Nephron progenitor cell (in vitro differentiated cells): Measurements from ENCODE around the gene WNT2.

Experiments
- DNase-seq: peaks from one replicate; pipeline ENCODE4 v3.0.0; 2021
- H3K27ac Mint-ChIP-seq: 2 replicates; pipeline ENCODE4 v1.8.0; 2021; ENCODE audit warnings: mild to moderate bottlenecking, moderate library complexity, mixed read lengths
- H3K27me3 Mint-ChIP-seq: 2 replicates; pipeline ENCODE4 v1.8.0; 2021; ENCODE audit warnings: mild to moderate bottlenecking, low read depth, mixed read lengths; ENCODE audit not compliant: poor library complexity
- H3K36me3 Mint-ChIP-seq: 2 replicates; pipeline ENCODE4 v1.8.0; 2021; ENCODE audit warnings: low read depth, mixed read lengths
- H3K4me1 Mint-ChIP-seq: 2 replicates; pipeline ENCODE4 v1.8.0; 2021; ENCODE audit warnings: mixed read lengths
- H3K4me3 Mint-ChIP-seq: 2 replicates; pipeline ENCODE4 v1.8.0; 2021; ENCODE audit warnings: mild to moderate bottlenecking, moderate library complexity, mixed read lengths
- H3K9me3 Mint-ChIP-seq: 2 replicates; pipeline ENCODE4 v1.8.0; 2021; ENCODE audit warnings: mild to moderate bottlenecking, moderate library complexity, mixed read lengths
- TF ChIP-seq, protein P1 (sequence below): fragments of 200-600 bp; sonication (generic); IDR thresholded peaks from 2 replicates; pipeline ENCODE4 v1.5.0; 2021; ENCODE audit warnings: antibody characterized with exemption

Gene WNT2

GRCh38 chr7:117349570-117349969, 26.7 kb upstream of the WNT2 start:
- Mint-ChIP-seq H3K36me3 (peaks cover 15% of the 10 kb centered on the region), H3K4me1 (peaks cover 39% of the 10 kb centered on the region), H3K4me3 (no peak overlapping the region), H3K27me3 (peaks cover 3% of the 10 kb centered on the region), H3K27ac (peak overlapping the region; percentile 26), H3K9me3 (peaks cover 21% of the 10 kb centered on the region)
- TF ChIP-seq, protein P1, sequence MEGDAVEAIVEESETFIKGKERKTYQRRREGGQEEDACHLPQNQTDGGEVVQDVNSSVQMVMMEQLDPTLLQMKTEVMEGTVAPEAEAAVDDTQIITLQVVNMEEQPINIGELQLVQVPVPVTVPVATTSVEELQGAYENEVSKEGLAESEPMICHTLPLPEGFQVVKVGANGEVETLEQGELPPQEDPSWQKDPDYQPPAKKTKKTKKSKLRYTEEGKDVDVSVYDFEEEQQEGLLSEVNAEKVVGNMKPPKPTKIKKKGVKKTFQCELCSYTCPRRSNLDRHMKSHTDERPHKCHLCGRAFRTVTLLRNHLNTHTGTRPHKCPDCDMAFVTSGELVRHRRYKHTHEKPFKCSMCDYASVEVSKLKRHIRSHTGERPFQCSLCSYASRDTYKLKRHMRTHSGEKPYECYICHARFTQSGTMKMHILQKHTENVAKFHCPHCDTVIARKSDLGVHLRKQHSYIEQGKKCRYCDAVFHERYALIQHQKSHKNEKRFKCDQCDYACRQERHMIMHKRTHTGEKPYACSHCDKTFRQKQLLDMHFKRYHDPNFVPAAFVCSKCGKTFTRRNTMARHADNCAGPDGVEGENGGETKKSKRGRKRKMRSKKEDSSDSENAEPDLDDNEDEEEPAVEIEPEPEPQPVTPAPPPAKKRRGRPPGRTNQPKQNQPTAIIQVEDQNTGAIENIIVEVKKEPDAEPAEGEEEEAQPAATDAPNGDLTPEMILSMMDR: no peak
- no peak for DNase-seq

DNA sequence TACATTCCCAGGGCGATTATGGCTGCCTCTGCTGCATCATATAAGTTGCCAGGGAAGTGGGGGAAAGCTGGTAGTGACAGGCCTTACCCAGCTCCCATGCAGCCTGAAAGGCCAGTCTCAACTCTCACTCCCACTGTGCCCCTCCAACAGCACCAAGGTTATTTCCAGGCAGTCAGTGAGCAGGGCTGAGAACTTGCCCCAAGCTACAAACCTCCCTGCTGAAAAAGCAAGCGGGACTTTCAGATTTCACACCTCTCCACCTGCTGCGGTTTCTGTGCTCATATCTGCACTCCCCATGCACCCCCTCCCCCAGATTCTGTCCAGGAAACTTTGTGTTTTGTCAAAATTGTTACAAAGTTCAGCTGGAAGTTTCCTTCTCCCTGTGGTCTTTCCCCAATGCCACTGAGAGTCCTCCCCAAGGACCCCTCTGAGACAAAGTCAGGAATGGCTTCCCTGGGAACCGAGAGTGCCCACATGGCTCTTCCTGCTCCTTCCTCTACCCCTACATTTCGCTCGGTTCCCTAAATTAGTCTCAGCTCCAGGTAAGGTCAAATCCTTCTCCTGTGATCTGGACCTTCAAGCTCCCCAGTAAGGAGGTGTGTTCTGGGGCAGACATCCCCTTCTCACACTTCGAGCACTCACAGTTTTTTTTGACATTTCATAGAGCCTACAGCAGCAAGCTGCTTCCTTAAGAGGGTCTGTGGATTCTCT, 25.3 kb upstream of the WNT2 start:
- Mint-ChIP-seq H3K4me3 (no peak overlapping the region), H3K27ac (no peak overlapping the region), H3K36me3 (peaks cover 15% of the 10 kb centered on the region), H3K27me3 (peaks cover 3% of the 10 kb centered on the region), H3K4me1 (peaks cover 39% of the 10 kb centered on the region), H3K9me3 (peaks cover 33% of the 10 kb centered on the region)
- no peak for DNase-seq
- TF ChIP-seq, protein P1: no peak

GRCh38 chr7:117347480-117347879, 24.6 kb upstream of the WNT2 start:
- Mint-ChIP-seq H3K27ac (peak overlapping the region; percentile 23), H3K4me3 (no peak overlapping the region), H3K27me3 (peaks cover 3% of the 10 kb centered on the region), H3K9me3 (peaks cover 36% of the 10 kb centered on the region), H3K4me1 (peaks cover 39% of the 10 kb centered on the region), H3K36me3 (peaks cover 15% of the 10 kb centered on the region)
- TF ChIP-seq, protein P1: no peak
- no peak for DNase-seq

- H3K36me3 Mint-ChIP-seq: peaks cover 15% of the 10 kb centered on the region
- H3K9me3 Mint-ChIP-seq: peaks cover 36% of the 10 kb centered on the region
- TF ChIP-seq, protein P1: no peak
- no peak for DNase-seq
- peaks cover 3% of the 10 kb centered on the region for H3K27me3 Mint-ChIP-seq
- peak overlapping the region; percentile 30 for H3K27ac Mint-ChIP-seq
- H3K4me1 Mint-ChIP-seq: peaks cover 39% of the 10 kb centered on the region
- H3K4me3 Mint-ChIP-seq: no peak overlapping the region
Observed at GRCh38 chr7:117346161-117346560, 23.3 kb upstream of the WNT2 start.

DNA sequence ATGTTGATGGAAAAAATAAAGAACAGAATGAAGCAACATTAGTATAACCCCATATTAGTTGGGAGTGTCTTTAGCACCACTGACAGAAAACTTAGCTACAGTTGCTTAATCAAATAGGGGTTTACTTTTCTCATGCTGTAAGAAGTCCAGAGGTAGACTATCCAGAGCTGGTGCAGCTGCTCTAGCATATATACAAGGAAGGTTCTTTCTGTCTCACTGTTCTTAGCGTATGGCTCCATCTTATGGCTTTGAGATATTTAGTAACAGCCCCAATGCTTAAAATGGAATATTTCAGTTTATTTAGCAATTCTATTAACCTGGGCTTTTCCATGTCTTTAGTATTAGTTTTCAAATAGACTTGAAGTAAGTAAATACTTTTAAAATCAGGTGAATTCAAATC, 15.2 kb upstream of the WNT2 start:
- H3K36me3 Mint-ChIP-seq: no peaks in the 10 kb centered on the region
- no peak for DNase-seq
- no peak overlapping the region for H3K27ac Mint-ChIP-seq
- H3K27me3 Mint-ChIP-seq: peaks cover 9% of the 10 kb centered on the region
- H3K4me3 Mint-ChIP-seq: no peak overlapping the region
- H3K9me3 Mint-ChIP-seq: peaks cover 3% of the 10 kb centered on the region
- no peaks in the 10 kb centered on the region for H3K4me1 Mint-ChIP-seq
- TF ChIP-seq, protein P1: no peak

- Mint-ChIP-seq H3K27ac (no peak overlapping the region), H3K4me1 (no peaks in the 10 kb centered on the region), H3K27me3 (peaks cover 25% of the 10 kb centered on the region), H3K36me3 (peaks cover 6% of the 10 kb centered on the region), H3K9me3 (peaks cover 21% of the 10 kb centered on the region), H3K4me3 (no peak overlapping the region)
- TF ChIP-seq, protein P1: no peak
- DNase-seq: no peak
Observed at GRCh38 chr7:117333168-117333567, 10.3 kb upstream of the WNT2 start.
